HG02981 (cell line): ENCODE data around the gene LSAMP.
"Not testable (repeated sequence)": the region's sequence is repeated elsewhere in the genome, so short reads cannot be mapped to it uniquely, and the experiment has no call there.

Experiments
- ATAC-seq: cut with Tn5 transposase; IDR thresholded peaks from one replicate; pipeline ENCODE4 v1.9.1; 2021; ENCODE audit warnings: mild to moderate bottlenecking, moderate library complexity; ENCODE audit not compliant: unreplicated experiment

Gene LSAMP

GRCh38 chr3:116124166-116124565, 321.1 kb downstream of the LSAMP start:
- no peak for ATAC-seq

DNA sequence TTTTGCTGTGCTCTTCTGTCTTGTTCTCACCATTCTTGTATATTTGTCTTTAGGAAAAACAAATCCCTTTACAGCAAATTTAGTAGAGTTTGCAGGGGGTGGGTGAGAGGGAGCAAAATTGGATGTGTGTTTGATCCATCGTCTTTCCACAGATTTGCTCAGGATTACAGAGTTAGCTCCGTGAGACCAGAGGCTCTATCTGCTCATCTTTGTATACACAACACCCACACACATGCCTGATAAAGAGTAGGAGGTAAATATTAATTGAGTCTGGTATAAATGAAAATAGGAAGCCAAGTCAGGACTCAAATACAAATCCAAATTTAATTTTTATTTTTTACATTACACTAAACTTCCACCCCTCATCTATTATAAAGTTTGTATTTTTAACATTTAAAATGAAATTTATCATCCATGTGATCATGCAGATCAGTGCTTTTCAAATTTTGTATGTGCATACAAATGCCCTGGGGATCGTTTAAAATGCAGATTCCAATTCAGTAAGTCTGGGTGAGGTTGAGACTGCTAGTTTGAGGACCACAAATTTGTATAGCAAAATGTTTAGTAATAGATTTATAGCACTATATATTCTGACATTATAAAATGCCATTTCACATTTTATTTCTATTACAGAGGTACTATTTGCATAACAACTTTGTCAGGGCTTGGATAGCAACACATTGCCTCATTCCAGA, 326.7 kb downstream of the LSAMP start:
- ATAC-seq: no peak

GRCh38 chr3:116114586-116114985, 330.7 kb downstream of the LSAMP start:
- no peak for ATAC-seq

- no peak for ATAC-seq
Observed at GRCh38 chr3:116112696-116113095, 332.6 kb downstream of the LSAMP start.

DNA sequence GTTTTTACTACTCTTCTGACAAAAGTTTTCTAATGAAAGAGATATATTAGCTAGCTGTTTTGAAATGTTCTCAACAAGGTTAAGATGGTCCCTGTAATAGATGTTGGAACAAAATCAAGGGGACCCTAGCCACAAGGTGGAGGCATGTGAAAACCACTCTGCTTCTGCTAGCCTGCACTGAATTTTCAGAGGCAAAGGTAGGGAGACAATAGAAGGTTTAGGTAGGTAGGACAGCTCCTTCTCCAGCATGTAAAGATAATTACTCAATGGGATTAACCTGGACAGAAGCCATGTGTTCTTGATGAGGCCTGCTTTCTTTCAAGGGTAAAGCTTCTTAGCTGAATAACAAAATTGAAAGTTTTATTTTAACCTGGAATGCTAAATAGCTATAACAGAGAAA, 333.5 kb downstream of the LSAMP start:
- no peak for ATAC-seq

- ATAC-seq: no peak
Observed at GRCh38 chr3:116103868-116104530, 341.3 kb downstream of the LSAMP start.

DNA sequence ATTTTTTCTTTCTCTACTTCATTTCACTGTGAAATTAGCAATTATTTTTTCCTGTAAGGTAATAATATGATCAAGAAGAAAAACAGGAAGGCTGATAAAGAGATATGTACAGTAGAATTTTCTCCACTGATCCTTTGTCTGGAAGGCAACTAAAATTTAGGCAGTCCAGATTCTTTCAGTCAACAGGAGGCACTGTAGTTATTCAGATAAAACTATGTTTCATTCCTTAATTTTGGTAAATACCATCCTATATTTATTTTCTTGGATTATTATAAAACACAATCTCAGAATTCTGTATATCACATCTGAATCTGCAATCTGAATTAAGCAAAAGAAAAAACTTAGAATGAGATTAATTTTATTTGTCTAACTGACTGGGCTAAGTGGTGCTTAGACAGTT, 343.2 kb downstream of the LSAMP start:
- ATAC-seq: no peak

DNA sequence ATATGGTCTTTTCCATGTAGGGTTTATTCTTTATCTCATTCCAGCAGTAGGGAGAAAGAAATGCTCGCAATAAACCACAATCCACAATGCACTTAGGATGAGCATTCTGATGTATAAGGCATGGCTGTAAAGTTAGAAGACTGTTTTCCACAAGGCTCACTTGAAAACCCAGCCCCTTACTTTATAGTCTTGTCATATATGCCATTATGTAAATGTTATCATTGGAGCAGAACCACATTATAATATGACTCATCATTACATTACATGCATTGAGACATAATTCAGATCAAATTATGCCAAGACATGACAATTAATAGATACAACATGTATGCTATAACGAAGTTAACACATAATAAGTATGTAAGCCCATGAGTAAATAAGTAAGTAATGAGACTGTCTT, 348.1 kb downstream of the LSAMP start:
- ATAC-seq: no peak

DNA sequence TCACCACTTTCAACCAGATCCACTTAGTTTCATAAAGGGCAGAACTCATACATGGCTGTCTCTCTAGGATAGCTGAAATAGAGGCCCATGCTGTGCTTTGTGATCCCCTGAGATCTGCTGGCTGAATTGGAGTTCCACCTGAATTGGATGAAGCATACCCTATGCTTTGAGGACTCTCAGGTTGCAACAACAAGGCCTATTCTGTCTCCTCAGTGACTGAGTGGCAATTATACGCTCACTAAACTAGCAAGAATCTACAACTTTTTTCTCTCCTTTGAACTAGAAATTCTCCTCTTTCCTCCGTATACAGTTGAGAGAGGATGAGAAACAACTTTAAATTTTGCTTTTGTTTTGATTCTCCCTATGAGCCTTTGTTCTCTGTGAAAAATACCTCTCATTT, 348.7 kb downstream of the LSAMP start:
- no peak for ATAC-seq

DNA sequence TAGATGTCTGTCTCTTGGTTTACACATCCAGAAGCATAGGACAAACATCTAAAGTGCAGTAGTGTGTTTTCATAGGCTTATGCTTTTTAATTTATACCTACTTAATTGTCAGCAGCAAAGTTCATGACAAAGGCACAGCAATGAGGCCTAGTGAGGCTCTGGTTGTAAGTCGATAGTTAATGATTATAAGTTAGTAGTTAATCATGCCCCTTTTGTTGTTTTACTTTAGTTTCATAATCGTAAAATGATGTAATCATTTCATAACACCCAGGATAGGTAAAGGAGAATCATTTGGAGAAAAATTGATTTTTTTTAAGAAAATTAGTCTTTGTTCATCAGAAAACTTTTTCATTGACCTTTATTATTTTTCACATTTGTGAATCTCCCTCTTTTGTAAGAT, 351.9 kb downstream of the LSAMP start:
- no peak for ATAC-seq

DNA sequence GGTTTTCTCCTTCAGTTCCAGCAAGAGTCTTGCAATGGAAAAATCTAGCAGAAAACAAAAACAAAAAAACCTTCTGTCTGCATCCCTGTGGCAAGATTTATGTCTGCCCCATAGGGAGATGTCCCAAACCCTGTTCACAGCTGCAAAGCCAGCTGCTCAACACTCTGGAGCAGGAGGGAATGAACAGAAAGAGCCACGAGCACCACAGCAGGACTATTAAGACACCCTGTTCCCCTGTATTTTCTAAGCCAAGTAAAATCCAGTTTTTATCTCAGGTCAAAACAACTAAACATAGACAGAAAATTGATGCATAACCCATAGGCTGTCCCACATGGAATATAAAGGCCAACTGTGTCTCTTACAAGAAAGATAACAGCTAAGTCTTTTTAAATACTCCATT, 357.9 kb downstream of the LSAMP start:
- no peak for ATAC-seq

GRCh38 chr3:116084999-116085791, 360.1 kb downstream of the LSAMP start:
- ATAC-seq: no peak

DNA sequence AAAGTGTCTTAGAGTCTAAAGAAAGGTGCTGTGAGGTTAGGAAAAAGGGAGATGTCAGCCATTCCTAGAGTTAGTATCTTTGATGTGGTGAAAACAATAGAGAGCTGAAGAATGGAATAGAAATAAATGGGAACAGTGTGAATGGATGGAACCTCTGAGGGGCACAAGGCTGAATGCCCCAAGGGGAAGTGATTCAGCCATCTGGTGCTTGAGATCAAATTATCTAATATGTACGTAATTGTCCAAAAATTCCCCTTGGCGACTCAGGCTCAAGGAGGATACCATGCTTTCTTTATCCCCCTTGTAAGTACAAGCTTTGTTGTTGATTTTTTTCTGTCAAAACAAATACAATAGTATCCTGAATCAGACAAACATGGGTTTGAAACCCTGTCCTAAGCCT, 361.6 kb downstream of the LSAMP start:
- no peak for ATAC-seq

GRCh38 chr3:116078561-116078960, 366.7 kb downstream of the LSAMP start:
- ATAC-seq: no peak

DNA sequence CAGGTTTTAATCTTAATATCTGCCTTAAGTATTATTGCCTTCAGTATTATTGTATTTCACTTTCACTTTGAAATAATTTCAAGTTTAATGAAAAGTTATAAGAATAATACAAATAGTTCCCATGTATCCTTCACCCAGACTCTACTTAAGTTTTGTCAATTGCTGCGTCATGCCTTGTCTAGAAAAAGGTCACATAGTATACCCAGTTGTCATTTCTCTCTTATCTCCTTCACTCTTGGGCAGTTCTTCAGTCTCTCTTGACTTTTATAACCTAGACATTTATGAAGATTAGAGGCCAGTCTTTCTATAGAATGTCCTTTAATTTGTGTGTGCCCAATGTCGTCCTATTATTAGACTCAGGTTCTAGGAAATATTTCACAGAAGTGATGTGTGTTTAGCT, 367.7 kb downstream of the LSAMP start:
- no peak for ATAC-seq

DNA sequence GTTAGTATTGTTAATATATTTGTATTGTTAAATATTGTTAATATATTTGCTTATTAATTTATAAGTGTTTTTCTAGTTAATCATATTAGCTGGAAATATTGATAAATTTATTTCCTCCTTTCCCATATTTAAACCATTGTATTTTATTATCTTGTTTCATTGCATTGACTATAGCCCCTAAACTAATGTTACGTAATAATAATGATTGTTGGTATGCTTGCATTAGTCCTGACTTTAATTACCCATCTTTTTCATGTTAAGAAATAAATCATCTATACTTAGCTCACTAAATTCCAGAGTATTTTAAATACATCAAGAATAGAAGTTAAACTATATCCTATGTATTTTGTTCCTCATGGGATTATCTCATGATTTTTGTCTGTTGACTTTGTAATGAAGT, 368.2 kb downstream of the LSAMP start:
- ATAC-seq: no peak

DNA sequence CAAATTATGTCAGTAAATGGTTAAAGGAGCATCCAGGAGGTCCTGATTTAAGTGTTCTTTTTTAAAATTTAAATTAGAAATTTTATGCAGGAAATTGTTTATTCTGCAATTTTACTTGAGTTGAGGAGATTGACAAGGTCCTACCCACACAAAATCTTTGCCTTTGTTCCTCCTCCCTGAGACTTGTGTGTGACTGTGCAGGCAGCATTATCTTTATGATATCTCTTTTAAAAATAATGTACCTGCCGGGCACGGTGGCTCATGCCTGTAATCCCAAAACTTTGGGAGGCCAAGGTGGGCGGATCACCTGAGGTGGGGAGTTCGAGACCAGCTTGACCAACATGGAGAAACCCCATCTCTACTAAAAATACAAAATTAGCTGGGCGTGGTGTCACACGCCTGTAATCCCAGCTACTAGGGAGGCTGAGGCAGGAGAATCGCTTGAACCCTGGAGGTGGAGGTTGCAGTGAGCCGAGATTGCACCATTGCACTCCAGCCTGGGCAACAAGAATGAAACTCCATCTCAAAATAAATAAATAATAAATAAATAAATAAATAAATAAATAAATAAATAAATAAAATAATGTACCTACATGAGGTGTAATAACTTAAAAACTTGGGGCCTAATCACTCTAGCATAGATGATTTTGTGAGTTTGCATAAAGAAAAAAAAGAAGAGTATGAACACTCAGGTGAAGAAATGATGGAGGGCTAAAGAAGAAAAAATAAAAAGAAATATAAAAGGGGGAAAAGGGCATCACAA, 374.6 kb downstream of the LSAMP start:
- not testable (repeated sequence) for ATAC-seq

GRCh38 chr3:116070061-116070460, 375.2 kb downstream of the LSAMP start:
- ATAC-seq: no peak

DNA sequence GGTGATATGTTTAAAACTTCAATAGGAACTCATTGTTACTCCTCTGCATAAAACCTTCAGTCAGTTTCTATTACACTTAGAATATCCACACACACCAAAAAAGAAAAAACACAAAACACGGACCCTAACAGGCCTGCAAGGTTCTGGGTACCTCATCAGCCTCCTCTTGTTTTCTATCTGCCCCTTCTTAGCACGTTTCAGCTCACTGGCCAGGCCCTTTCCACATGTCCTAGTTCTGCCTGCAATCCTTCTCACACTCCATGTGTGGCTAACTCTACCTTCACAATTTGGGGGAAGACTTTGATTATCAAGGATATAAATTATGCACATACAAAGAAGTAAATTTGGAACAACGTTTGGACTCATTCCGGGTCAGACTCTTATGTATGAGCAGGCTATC, 376.3 kb downstream of the LSAMP start:
- no peak for ATAC-seq

DNA sequence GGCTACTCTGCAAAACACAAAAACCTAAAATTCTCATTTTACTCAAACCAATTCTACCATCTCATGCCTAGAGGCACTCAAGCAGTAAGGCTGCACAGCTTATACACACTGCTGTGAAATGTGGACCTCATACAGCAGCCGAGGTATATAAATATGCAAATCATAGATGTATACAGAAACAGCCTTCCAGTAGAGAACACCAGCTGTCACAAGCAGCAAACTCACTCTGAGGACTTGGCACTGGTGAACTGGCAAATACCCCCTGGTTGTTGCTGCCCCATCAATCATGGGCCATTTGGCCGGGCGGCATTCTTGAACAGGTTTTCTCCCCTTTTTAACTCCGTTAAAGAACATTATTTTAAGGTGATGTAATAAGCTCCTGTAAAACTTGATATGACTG, 378.0 kb downstream of the LSAMP start:
- peak; percentile 71 for ATAC-seq

DNA sequence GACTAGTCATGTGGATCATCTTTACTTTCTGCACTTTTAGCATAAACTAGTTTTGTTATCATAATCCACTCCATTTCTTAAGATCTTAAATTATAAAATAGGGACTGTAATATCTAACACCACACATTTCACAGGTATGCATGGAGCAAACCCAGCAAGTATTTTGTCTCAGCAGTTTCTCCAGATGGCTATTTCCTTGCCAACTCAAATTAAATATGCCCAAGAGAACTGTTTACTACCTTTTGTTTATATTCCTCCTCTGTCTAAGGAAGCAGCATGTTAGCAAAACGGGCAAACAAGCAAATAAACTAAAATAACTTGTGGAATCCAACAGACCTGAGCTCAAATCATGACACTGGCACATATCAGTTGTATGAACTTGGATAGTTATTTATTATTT, 379.8 kb downstream of the LSAMP start:
- no peak for ATAC-seq
